ENCODE results near the gene GMDS. TPM values are rescaled to one million over a fixed set of nuclear protein-coding genes. Genes with fewer than 3 reads are reported as not detected.

Gene GMDS
- total and polyA plus RNA-seq, 2 of the 13 experiments (the other 11 are each of a cell fraction or from before 2014, with no cell fraction given), result 64.4 to 112 TPM

DNA sequence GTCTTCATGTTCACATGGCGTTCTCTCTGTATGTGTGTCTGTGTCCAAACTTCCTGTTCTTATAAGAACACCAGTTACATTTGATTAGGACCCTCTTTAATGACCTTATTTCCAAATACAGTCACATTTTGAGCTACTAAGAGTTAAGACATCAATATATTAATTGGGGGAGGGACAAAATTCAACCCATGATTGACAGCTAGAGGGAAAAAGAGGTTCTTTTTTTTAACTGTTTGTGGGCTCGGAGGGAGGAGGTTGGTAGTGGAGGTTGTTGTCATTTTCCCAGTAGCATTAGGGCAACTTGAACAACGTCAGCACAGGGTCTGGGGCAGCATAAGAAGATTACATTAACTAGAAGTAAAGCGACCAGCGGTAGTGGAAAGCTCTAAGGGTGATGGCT, 2.3 kb upstream of the GMDS start:
- BruUV-seq (replicated peaks), result no TSS peak
- intact Hi-C loops (cut with micrococcal nuclease; ENCODE audit: unreplicated experiment) (loop anchor here (5.0 kb wide), 1 partner anchor 105 kb away; no protein-coding TSS in a partner anchor), in situ Hi-C loops (cut with HindIII; ENCODE audit: extremely low pct_ligation_motif_present, low pct_unique_long_range_greater_than_20kb) (no loop called here)
- H3K4me1 ChIP-seq (ENCODE audit: insufficient read depth, low read length), result peaks cover 44% of the 10 kb centered on the region
- DNase-seq (ENCODE audit: low spot score) (no peak), FAIRE-seq (no peak), ATAC-seq (no peak)
- CTCF ChIA-PET (ENCODE audit: low intra/inter-chr PET ratio, low total read pairs), result no interaction called here
- H2AFZ ChIP-seq (ENCODE audit: low read length), result no peak overlapping the region
- H3K4me3 ChIP-seq (replicated peaks in 1 of 3; ENCODE audit: insufficient read depth in 1 of 3, low read depth in 2 of 3, low read length in 3 of 3), result no peak overlapping the region
- H4K20me1 ChIP-seq (ENCODE audit: insufficient read depth, low read length), result no peaks in the 10 kb centered on the region; the same call in 1 of the 2 replicates
- TF ChIP-seq, protein P1, sequence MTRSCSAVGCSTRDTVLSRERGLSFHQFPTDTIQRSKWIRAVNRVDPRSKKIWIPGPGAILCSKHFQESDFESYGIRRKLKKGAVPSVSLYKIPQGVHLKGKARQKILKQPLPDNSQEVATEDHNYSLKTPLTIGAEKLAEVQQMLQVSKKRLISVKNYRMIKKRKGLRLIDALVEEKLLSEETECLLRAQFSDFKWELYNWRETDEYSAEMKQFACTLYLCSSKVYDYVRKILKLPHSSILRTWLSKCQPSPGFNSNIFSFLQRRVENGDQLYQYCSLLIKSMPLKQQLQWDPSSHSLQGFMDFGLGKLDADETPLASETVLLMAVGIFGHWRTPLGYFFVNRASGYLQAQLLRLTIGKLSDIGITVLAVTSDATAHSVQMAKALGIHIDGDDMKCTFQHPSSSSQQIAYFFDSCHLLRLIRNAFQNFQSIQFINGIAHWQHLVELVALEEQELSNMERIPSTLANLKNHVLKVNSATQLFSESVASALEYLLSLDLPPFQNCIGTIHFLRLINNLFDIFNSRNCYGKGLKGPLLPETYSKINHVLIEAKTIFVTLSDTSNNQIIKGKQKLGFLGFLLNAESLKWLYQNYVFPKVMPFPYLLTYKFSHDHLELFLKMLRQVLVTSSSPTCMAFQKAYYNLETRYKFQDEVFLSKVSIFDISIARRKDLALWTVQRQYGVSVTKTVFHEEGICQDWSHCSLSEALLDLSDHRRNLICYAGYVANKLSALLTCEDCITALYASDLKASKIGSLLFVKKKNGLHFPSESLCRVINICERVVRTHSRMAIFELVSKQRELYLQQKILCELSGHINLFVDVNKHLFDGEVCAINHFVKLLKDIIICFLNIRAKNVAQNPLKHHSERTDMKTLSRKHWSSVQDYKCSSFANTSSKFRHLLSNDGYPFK (CRISPR knock-in tag; IDR thresholded peaks at IDR 0.05; ENCODE audit: borderline replicate concordance), result no peak
- TF ChIP-seq, protein P2, sequence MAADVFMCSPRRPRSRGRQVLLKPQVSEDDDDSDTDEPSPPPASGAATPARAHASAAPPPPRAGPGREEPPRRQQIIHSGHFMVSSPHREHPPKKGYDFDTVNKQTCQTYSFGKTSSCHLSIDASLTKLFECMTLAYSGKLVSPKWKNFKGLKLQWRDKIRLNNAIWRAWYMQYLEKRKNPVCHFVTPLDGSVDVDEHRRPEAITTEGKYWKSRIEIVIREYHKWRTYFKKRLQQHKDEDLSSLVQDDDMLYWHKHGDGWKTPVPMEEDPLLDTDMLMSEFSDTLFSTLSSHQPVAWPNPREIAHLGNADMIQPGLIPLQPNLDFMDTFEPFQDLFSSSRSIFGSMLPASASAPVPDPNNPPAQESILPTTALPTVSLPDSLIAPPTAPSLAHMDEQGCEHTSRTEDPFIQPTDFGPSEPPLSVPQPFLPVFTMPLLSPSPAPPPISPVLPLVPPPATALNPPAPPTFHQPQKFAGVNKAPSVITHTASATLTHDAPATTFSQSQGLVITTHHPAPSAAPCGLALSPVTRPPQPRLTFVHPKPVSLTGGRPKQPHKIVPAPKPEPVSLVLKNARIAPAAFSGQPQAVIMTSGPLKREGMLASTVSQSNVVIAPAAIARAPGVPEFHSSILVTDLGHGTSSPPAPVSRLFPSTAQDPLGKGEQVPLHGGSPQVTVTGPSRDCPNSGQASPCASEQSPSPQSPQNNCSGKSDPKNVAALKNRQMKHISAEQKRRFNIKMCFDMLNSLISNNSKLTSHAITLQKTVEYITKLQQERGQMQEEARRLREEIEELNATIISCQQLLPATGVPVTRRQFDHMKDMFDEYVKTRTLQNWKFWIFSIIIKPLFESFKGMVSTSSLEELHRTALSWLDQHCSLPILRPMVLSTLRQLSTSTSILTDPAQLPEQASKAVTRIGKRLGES (CRISPR knock-in tag; IDR thresholded peaks at IDR 0.05; ENCODE audit: borderline replicate concordance), result no peak
- TF ChIP-seq, protein P3, sequence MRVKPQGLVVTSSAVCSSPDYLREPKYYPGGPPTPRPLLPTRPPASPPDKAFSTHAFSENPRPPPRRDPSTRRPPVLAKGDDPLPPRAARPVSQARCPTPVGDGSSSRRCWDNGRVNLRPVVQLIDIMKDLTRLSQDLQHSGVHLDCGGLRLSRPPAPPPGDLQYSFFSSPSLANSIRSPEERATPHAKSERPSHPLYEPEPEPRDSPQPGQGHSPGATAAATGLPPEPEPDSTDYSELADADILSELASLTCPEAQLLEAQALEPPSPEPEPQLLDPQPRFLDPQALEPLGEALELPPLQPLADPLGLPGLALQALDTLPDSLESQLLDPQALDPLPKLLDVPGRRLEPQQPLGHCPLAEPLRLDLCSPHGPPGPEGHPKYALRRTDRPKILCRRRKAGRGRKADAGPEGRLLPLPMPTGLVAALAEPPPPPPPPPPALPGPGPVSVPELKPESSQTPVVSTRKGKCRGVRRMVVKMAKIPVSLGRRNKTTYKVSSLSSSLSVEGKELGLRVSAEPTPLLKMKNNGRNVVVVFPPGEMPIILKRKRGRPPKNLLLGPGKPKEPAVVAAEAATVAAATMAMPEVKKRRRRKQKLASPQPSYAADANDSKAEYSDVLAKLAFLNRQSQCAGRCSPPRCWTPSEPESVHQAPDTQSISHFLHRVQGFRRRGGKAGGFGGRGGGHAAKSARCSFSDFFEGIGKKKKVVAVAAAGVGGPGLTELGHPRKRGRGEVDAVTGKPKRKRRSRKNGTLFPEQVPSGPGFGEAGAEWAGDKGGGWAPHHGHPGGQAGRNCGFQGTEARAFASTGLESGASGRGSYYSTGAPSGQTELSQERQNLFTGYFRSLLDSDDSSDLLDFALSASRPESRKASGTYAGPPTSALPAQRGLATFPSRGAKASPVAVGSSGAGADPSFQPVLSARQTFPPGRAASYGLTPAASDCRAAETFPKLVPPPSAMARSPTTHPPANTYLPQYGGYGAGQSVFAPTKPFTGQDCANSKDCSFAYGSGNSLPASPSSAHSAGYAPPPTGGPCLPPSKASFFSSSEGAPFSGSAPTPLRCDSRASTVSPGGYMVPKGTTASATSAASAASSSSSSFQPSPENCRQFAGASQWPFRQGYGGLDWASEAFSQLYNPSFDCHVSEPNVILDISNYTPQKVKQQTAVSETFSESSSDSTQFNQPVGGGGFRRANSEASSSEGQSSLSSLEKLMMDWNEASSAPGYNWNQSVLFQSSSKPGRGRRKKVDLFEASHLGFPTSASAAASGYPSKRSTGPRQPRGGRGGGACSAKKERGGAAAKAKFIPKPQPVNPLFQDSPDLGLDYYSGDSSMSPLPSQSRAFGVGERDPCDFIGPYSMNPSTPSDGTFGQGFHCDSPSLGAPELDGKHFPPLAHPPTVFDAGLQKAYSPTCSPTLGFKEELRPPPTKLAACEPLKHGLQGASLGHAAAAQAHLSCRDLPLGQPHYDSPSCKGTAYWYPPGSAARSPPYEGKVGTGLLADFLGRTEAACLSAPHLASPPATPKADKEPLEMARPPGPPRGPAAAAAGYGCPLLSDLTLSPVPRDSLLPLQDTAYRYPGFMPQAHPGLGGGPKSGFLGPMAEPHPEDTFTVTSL (CRISPR knock-in tag; IDR thresholded peaks at IDR 0.05; ENCODE audit: borderline replicate concordance), result no peak
- TF ChIP-seq TMF1 (CRISPR knock-in tag; IDR thresholded peaks at IDR 0.05; ENCODE audit: low read depth) (no peak), ZNF652 (CRISPR knock-in tag; IDR thresholded peaks at IDR 0.05; ENCODE audit: borderline replicate concordance, low read depth) (peak; percentile 69; the same call in 1 of the 2 replicates), LCORL (IDR thresholded peaks at IDR 0.05) (no peak), LCORL (CRISPR knock-in tag; IDR thresholded peaks at IDR 0.05) (0 out of 2 replicates have a peak, but pooled peaks have one; percentile 22)
- H3K79me2 ChIP-seq (ENCODE audit: insufficient read depth, low read length), result peaks cover 45% of the 10 kb centered on the region
- H3K9me3 ChIP-seq (ENCODE audit: low read length), result no peaks in the 10 kb centered on the region
- H3K27me3 ChIP-seq (ENCODE audit: control insufficient read depth in 1 of 2, insufficient read depth in 2 of 2, low read length in 2 of 2), result no peaks in the 10 kb centered on the region; a peak in 1 of 5 replicates
- H3K36me3 ChIP-seq (replicated peaks in 1 of 2; ENCODE audit: control insufficient read depth in 1 of 2, insufficient read depth in 2 of 2, low read length in 2 of 2), result peaks cover 9 to 21% of the 10 kb centered on the region in 2 experiments
- POLR2A ChIA-PET, result interaction anchor here (3.0 kb wide), 1 partner anchor 38 kb away, joined by 14 read pairs; no protein-coding TSS in a partner anchor
- H3K27ac ChIP-seq (ENCODE audit: extremely low read length, insufficient read depth, low read length), result no peak overlapping the region
- peak overlapping the region; percentile 14 for H3K4me2 ChIP-seq (ENCODE audit: low read depth, low read length)
- no peak overlapping the region for H3K9ac ChIP-seq (ENCODE audit: insufficient read depth, low read depth, low read length)
- WGBS (ENCODE audit: low lambda C conversion rate), result 98% methylated on average over 5 of the region's 5 CpGs
